GM20000 (cell line): ENCODE measurements around the gene AP2A1.

ENCODE experiments used
- DNase-seq: peaks from one replicate; pipeline ENCODE4 v3.0.0; 2012; ENCODE audit warnings: low spot score
- TF ChIP-seq, protein P1 (sequence below): IDR thresholded peaks from 2 replicates; pipeline ENCODE4 v1.5.1; 2012; ENCODE audit warnings: mild to moderate bottlenecking, control low read depth; ENCODE audit errors: extremely low read depth, missing control alignments

The AP2A1 gene

GRCh38 chr19:49798574-49798973, 31.8 kb downstream of the AP2A1 start:
- TF ChIP-seq, protein P1, sequence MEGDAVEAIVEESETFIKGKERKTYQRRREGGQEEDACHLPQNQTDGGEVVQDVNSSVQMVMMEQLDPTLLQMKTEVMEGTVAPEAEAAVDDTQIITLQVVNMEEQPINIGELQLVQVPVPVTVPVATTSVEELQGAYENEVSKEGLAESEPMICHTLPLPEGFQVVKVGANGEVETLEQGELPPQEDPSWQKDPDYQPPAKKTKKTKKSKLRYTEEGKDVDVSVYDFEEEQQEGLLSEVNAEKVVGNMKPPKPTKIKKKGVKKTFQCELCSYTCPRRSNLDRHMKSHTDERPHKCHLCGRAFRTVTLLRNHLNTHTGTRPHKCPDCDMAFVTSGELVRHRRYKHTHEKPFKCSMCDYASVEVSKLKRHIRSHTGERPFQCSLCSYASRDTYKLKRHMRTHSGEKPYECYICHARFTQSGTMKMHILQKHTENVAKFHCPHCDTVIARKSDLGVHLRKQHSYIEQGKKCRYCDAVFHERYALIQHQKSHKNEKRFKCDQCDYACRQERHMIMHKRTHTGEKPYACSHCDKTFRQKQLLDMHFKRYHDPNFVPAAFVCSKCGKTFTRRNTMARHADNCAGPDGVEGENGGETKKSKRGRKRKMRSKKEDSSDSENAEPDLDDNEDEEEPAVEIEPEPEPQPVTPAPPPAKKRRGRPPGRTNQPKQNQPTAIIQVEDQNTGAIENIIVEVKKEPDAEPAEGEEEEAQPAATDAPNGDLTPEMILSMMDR = no peak

GRCh38 chr19:49799271-49799797, 32.5 kb downstream of the AP2A1 start:
- no peak for DNase-seq
- TF ChIP-seq, protein P1 = no peak

More at GRCh38 chr19:49798574-49798973, 31.8 kb downstream of the AP2A1 start:
- no peak for DNase-seq

- no peak for DNase-seq
- TF ChIP-seq, protein P1 = no peak
Observed at GRCh38 chr19:49799798-49800376, 33.1 kb downstream of the AP2A1 start.

- DNase-seq = no peak
- TF ChIP-seq, protein P1 = no peak
Observed at GRCh38 chr19:49800771-49801170, 34.0 kb downstream of the AP2A1 start.

GRCh38 chr19:49801401-49801888, 34.6 kb downstream of the AP2A1 start:
- DNase-seq = no peak
- TF ChIP-seq, protein P1 = no peak

DNA sequence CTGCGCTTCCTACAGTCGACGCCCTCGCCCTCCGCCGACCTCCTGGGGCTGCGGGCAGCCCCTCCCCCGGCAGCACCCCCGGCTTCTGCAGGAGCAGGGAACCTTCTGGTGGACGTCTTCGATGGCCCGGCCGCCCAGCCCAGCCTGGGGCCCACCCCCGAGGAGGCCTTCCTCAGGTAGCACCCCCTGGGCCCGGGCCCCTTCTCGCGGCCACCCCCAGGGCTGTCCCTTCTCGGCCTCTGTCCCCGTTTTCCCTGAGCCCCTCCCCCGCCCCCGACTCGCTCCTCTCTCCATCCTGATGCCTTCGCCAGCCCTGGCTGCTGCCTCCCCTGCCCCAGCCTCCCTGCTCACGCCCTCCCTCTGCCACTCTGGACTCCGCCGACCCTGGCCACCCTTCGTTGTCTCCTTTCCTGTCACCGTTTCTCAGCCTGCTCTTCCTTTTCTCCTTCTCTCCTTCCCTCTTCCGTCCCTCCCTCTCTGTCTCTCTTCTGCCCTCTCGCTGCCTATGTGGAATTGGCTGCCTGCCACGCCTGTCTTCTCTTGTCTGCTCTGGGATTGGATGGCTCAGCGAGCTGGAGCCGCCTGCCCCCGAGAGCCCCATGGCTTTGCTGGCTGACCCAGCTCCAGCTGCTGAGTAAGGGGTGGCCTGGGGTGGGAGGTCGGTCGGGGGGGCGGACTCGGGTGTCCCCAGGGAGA, 35.3 kb downstream of the AP2A1 start:
- TF ChIP-seq, protein P1 = no peak
- DNase-seq = no peak

GRCh38 chr19:49802836-49803528, 36.2 kb downstream of the AP2A1 start:
- DNase-seq = no peak
- TF ChIP-seq, protein P1 = no peak
